Measurements from ENCODE around the gene TMEM221. TPM values are rescaled to one million over a fixed set of nuclear protein-coding genes. Genes with fewer than 3 reads are reported as not detected.

The TMEM221 gene
- total and polyA plus RNA-seq, 9 of the 15 experiments (the other 6 are each of a cell fraction or from before 2014, with no cell fraction given): 0.06 to 0.35 TPM; not detected in 7

DNA sequence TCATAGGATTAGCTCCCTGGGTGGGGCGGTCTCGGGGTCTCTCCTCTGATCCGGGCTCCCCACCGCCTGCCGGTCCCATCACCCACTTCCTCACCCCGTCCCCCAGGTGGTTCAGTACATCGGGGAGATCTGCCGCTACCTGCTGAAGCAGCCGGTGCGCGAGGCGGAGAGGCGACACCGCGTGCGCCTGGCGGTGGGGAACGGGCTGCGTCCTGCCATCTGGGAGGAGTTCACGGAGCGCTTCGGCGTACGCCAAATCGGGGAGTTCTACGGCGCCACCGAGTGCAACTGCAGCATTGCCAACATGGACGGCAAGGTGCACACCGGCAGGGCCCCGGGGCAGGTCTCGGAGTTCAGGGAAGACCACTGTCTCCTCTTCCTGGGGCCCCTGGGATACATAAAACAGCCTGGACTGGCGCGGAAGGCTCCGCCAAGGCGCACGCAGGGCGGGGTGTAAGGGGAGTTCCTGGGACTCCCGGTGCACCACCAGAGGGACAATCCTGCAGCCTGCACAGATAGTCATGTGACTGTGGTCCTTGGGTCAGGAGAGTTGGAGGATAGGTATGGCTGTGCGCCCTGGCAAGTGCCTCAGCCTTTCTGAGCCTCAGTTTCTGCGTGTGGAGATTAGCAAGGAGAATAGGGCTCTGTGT is 48.8 kb upstream of the TMEM221 start (continued):
- no peak for TF ChIP-seq ZNF318 (IDR thresholded peaks at IDR 0.05; ENCODE audit: borderline replicate concordance in 1 of 2, low read depth in 1 of 2)
- no peak for TF ChIP-seq ZNF3 (CRISPR knock-in tag; IDR thresholded peaks at IDR 0.05)
- 0 out of 2 replicates have a peak, but pooled peaks have one; percentile 49 for TF ChIP-seq POLR2G (IDR thresholded peaks at IDR 0.05; ENCODE audit: low read depth, low read length)
- no peak for TF ChIP-seq ILF3 (IDR thresholded peaks at IDR 0.05; ENCODE audit: borderline replicate concordance)
- TF ChIP-seq ZBTB7A (IDR thresholded peaks at IDR 0.05; ENCODE audit: borderline replicate concordance, control insufficient read depth, low read depth, low read length): no peak
- TF ChIP-seq NELFE (IDR thresholded peaks at IDR 0.05; ENCODE audit: insufficient read depth, insufficient read length): no peak
- no peak for TF ChIP-seq TBL1XR1 (IDR thresholded peaks at IDR 0.05; ENCODE audit: low read length in 2 of 2)
- TF ChIP-seq RAD51 (IDR thresholded peaks at IDR 0.05; ENCODE audit: borderline replicate concordance, low read depth): 0 out of 2 replicates have a peak, but pooled peaks have one; percentile 17
- TF ChIP-seq, protein P1, sequence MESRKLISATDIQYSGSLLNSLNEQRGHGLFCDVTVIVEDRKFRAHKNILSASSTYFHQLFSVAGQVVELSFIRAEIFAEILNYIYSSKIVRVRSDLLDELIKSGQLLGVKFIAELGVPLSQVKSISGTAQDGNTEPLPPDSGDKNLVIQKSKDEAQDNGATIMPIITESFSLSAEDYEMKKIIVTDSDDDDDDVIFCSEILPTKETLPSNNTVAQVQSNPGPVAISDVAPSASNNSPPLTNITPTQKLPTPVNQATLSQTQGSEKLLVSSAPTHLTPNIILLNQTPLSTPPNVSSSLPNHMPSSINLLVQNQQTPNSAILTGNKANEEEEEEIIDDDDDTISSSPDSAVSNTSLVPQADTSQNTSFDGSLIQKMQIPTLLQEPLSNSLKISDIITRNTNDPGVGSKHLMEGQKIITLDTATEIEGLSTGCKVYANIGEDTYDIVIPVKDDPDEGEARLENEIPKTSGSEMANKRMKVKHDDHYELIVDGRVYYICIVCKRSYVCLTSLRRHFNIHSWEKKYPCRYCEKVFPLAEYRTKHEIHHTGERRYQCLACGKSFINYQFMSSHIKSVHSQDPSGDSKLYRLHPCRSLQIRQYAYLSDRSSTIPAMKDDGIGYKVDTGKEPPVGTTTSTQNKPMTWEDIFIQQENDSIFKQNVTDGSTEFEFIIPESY (CRISPR knock-in tag; IDR thresholded peaks at IDR 0.05): peak; percentile 89
- no peak for TF ChIP-seq ZNF184 (CRISPR knock-in tag; IDR thresholded peaks at IDR 0.05)

Data from K562 (cell line).